GM18861 (cell line): ENCODE results near the gene DEGS1.

Experiments
- ATAC-seq: cut with Tn5 transposase; IDR thresholded peaks from one replicate; pipeline ENCODE4 v1.9.1; 2021; ENCODE audit not compliant: unreplicated experiment

Gene DEGS1

GRCh38 chr1:224182866-224183590 lies at the start of gene DEGS1:
Gene DEGS1 (plus strand): TSS chr1:224183240. CDS start chr1:224183337, 97 bp downstream.
- ATAC-seq: peak; percentile 40

GRCh38 chr1:224133741-224134299 lies 49.2 kb upstream of the DEGS1 start:
- ATAC-seq: no peak

GRCh38 chr1:224137518-224137917 lies 45.5 kb upstream of the DEGS1 start:
- no peak for ATAC-seq

GRCh38 chr1:224138198-224138597 lies 44.8 kb upstream of the DEGS1 start:
- ATAC-seq: no peak

- ATAC-seq: no peak
Observed at GRCh38 chr1:224141693-224142092, 41.3 kb upstream of the DEGS1 start.

GRCh38 chr1:224149709-224150108 lies 33.3 kb upstream of the DEGS1 start:
- no peak for ATAC-seq

GRCh38 chr1:224151117-224151516 lies 31.9 kb upstream of the DEGS1 start:
- ATAC-seq: no peak

- no peak for ATAC-seq
Observed at GRCh38 chr1:224157316-224157715, 25.7 kb upstream of the DEGS1 start.

GRCh38 chr1:224159541-224159940 lies 23.5 kb upstream of the DEGS1 start:
- no peak for ATAC-seq

GRCh38 chr1:224160171-224160682 lies 22.8 kb upstream of the DEGS1 start:
- ATAC-seq: no peak

GRCh38 chr1:224162768-224163167 lies 20.3 kb upstream of the DEGS1 start:
- ATAC-seq: no peak

- no peak for ATAC-seq
Observed at GRCh38 chr1:224163311-224163710, 19.7 kb upstream of the DEGS1 start.

- ATAC-seq: peak; percentile 94
Observed at GRCh38 chr1:224168859-224169380, 14.1 kb upstream of the DEGS1 start.

- no peak for ATAC-seq
Observed at GRCh38 chr1:224169718-224170270, 13.2 kb upstream of the DEGS1 start.

- ATAC-seq: no peak
Observed at GRCh38 chr1:224170343-224170742, 12.7 kb upstream of the DEGS1 start.

- ATAC-seq: no peak
Observed at GRCh38 chr1:224170748-224171478, 12.1 kb upstream of the DEGS1 start.

GRCh38 chr1:224172229-224172628 lies 10.8 kb upstream of the DEGS1 start:
- no peak for ATAC-seq

- no peak for ATAC-seq
Observed at GRCh38 chr1:224173523-224173922, 9.5 kb upstream of the DEGS1 start.

- ATAC-seq: no peak
Observed at GRCh38 chr1:224175617-224176016, 7.4 kb upstream of the DEGS1 start.

GRCh38 chr1:224177356-224177999 lies 5.6 kb upstream of the DEGS1 start:
- ATAC-seq: no peak

GRCh38 chr1:224178894-224179293 lies 4.1 kb upstream of the DEGS1 start:
- no peak for ATAC-seq
